SKM-1 (cell line): ENCODE measurements around the gene ZNF853.
A peak's percentile ranks its signal among the peaks of the same experiment; 100 is the strongest.

Source experiments
- DNase-seq: peaks from one replicate; lab custom pipeline; 2025; ENCODE audit not compliant: unreplicated experiment; lab: John Stamatoyannopoulos, UW

Gene ZNF853

GRCh38 chr7:6606866-6607583 lies 8.4 kb upstream of the ZNF853 start:
- DNase-seq, result no peak

- no peak for DNase-seq
These were observed 7.8 kb upstream of the ZNF853 start for GRCh38 chr7:6607651-6608051.

- no peak for DNase-seq
These were observed 7.3 kb upstream of the ZNF853 start for GRCh38 chr7:6608081-6608480.

GRCh38 chr7:6608794-6609193 lies 6.6 kb upstream of the ZNF853 start:
- no peak for DNase-seq

DNA sequence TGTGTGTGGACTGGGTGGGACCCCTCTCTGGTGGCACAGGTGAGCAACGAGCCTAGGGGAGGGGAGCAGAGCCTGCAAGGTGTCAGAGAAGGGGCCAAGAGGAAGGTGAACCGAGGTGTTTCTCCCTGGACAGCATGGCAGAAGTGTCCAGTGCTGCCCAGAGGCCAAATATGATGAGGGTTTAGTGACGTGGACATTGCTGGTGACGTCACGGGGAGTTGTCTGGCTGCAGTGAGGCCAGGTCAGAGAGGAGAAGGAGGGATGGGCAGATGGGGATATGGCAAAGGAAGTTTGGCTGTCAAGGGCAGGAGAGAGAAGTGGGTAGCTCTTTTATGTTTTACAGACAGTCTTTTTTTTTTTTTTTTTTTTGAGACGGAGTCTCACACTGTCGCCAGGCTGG lies 2.6 kb upstream of the ZNF853 start:
- DNase-seq, result no peak

DNA sequence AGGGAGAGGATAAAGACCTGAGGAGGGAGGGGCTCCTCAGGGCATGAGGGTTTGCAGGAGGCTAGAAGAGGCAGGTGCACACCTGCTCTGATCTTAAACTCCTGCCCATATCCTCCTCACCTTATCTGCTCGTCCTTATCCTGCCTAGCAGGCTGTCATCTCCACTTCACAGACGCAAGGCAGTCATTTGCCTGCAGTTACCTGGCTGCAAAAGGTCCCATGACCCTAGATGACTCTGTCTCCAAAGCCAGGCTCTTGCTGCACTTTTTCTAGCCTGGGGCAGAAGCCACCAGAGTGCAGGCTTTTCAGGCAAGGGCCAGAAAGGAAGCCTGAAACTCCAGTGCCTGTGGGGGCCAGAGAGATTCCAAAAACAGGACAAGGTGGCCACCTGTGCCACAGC lies 1.7 kb upstream of the ZNF853 start:
- no peak for DNase-seq

GRCh38 chr7:6615723-6616555 lies 529 bp downstream of the ZNF853 start:
- no peak for DNase-seq

GRCh38 chr7:6616854-6617643 lies 1.6 kb downstream of the ZNF853 start:
- no peak for DNase-seq

DNA sequence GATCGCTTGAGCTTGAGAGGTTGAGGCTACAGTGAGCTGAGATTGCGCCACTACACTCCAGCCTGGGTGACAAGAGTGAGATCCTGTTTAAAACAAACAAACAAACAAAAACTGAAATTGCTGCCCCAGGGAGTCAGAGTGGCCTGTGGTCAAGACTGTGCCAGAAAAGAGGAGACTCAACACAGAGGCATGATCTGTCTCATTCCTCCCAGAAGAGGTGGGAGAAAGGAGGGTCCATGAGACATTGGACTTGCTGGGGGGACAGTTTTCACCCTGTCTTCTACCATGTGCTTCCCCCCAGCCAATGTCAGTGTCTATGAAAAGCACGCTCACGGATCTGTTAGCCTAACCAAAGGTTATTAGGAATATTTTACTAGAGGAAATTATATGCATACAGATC lies 3.2 kb downstream of the ZNF853 start:
- no peak for DNase-seq

DNA sequence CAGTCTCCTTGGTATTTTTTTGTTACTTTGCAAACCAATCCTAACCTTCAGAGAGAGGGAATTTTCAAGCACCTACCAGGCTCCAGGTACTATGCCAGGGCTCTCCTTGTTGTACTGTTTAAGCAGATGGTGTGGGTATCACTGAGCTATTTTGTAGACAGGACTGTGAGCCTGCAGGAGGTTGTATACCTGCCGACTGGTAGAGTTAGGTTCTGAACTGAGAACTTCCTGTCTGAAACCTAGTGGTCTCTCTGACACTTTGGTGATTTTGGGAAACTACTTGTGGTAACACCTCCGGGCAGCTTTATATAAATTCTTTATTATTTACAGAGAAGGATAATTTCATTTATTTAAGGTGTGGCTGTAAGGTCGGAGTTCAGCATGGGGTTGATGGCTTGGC lies 4.6 kb downstream of the ZNF853 start:
- no peak for DNase-seq

DNA sequence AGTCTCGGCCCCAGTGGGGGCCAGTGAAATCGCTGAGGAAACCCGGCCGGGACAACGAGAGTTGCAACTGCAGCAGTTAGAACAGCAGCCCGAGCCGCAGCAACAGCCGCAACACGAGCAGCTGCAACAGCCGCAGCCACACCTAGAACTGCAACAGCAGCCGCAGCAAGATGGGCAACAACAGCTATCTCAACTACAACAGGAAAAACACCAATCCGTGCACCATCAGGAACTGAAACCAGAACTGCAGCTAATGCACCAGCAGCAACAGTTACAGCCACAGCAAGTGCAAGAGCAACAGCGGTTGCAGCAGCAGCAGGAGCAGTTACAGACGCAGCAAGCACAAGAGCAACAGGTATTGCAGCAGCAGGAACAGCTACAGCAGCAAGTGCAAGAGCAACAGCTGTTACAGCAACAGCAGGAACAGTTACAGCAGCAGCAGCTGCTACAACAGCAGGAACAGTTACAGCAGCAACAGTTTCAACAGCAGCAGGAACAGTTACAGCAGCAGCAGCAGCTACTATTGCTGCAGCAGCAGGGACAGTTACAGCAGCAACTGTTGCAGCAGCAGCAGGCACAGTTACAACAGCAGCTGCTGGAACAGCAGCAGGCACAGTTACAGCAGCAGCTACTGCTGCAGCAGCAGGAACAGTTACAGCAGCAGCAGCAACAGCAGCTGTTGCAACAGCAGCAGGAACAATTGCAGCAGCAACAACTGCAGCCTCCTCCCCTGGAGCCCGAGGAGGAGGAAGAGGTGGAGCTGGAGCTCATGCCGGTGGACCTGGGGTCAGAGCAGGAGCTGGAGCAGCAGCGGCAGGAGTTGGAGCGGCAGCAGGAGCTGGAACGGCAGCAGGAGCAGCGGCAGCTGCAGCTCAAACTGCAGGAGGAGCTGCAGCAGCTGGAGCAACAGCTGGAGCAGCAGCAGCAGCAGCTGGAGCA lies 6.1 kb downstream of the ZNF853 start:
- no peak for DNase-seq

DNA sequence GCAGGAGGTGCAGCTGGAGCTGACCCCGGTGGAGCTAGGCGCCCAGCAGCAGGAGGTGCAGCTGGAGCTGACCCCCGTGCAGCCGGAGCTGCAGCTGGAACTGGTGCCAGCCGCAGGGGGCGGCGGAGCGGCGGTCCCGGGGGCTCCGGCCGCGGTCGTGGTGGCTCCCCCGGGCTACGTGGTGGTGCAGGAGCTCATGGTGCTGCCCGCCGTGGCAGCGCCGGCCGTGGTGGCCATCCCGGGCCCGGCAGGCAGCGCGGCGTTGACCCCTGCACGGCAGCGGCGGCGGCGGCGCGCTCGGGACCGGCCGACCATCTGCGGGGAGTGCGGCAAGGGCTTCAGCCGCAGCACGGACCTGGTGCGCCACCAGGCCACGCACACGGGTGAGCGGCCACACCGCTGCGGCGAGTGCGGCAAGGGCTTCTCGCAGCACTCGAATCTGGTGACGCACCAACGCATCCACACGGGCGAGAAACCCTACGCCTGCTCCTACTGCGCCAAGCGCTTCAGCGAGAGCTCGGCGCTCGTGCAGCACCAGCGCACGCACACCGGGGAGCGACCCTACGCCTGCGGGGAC lies 6.8 kb downstream of the ZNF853 start:
- no peak for DNase-seq

DNA sequence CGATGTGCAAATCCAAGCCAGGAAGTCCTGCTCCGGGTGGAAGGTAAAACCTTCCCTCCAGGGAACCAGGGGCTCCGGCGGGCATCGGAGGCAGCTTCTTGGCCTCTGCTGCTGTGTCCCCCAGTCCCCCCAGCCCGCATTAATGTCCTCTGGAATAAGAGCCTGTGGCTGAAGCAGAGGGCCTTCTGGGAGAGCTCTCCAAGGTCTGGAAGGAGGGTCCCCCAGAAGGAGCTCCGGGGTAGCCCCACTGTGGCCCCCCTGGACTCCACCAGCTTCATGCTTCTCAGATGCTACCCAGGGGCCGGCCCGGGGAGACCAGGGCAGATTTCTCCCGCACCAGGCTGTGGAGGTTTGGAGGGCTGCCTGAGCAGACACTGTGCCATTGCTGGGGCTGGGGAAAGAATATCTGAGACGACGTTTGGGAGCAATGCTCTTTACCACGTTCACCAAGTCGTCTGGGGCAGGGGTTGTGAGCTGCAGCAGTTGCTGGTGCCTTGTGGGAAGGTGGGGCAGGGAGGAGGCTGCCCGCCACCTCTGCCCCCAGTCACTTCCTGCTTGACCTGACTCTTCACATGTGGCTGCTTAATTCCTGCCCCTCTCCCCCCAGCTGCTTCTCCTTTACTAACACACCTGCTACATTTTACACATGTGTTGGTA lies 8.3 kb downstream of the ZNF853 start:
- no peak for DNase-seq

GRCh38 chr7:6624246-6624611 lies 8.8 kb downstream of the ZNF853 start:
- DNase-seq, result no peak

- no peak for DNase-seq
These were observed 12.6 kb downstream of the ZNF853 start for GRCh38 chr7:6628045-6628444.

- DNase-seq, result no peak
These were observed 14.8 kb downstream of the ZNF853 start for GRCh38 chr7:6630007-6630849.

DNA sequence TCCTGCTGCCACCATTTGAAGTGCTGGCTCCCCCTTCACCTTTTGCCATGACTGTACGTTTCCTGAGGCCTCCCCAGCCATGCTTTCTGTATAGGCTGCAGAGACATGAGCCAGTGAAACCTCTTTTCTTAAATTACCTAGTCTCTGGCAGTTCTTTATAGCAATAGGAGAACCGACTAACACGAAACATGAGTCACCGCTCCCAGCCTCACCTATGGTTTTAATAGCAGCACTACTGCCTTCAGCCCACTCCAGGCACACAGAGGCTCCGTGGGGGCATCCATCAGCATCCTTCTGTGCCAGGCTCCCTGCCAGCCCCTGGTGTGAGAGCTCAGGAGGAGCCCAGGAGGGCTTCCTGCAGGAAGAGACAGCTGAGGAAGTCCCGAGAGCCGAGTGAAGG lies 16.2 kb downstream of the ZNF853 start:
- no peak for DNase-seq

DNA sequence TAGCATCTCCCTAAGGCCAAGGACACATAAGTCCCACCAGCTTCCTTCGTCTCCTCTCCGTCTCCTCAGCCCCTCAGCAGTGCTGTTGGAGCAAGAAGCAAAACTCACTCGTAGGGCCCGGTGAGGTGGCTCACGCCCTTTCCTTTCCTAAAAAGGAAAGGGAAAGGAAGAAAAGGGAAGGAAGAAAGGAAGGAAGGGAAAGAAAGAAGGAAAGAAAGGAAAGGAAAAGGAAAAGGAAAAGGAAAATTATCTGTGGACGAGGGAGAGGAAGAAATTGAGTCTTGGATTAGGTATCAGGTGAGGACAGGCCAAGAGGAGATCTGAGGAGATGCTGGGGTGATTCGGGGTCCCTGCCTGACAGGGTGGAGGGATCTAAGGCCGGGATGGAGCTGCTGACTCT lies 18.6 kb downstream of the ZNF853 start:
- DNase-seq, result no peak

GRCh38 chr7:6634971-6635370 lies 19.6 kb downstream of the ZNF853 start:
- peak; percentile 44 for DNase-seq
